Femur (tissue), 1 donor: ENCODE results near the gene GAGE1.
"Not testable (repeated sequence)": the region's sequence is repeated elsewhere in the genome, so short reads cannot be mapped to it uniquely, and the experiment has no call there.

Experiments used
- DNase-seq: peaks from one replicate; pipeline ENCODE4 v3.0.0-alpha.2; 2017

GAGE1 gene, protein sequence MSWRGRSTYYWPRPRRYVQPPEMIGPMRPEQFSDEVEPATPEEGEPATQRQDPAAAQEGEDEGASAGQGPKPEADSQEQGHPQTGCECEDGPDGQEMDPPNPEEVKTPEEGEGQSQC

DNA sequence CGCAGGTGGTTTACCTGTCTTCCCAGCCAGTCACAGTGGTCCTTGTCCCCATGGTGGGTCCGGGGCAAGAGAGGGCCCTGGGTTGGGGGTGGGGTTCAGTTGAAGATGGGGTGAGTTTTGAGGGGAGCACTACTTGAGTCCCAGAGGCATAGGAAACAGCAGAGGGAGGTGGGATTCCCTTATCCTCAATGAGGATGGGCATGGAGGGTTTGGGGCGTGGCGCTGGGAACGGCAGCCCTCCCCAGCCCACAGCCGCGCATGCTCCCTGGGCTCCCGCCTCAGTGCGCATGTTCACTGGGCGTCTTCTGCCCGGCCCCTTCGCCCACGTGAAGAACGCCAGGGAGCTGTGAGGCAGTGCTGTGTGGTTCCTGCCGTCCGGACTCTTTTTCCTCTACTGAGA, at the start of gene GAGE1:
Gene GAGE1 (plus strand): TSS at position 301 of the 400 bp plus-strand sequence. CDS start 1,155 bp downstream, outside the sequence.
- not testable (repeated sequence) for DNase-seq

GRCh38 chrX:49550989-49551388, 47.8 kb upstream of the GAGE1 start, which contains the start of gene GAGE12E:
Gene GAGE12E (plus strand): TSS chrX:49551289. CDS start chrX:49552444, 1,155 bp downstream.
- DNase-seq: not testable (repeated sequence)

DNA sequence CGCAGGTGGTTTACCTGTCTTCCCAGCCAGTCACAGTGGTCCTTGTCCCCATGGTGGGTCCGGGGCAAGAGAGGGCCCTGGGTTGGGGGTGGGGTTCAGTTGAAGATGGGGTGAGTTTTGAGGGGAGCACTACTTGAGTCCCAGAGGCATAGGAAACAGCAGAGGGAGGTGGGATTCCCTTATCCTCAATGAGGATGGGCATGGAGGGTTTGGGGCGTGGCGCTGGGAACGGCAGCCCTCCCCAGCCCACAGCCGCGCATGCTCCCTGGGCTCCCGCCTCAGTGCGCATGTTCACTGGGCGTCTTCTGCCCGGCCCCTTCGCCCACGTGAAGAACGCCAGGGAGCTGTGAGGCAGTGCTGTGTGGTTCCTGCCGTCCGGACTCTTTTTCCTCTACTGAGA, 38.3 kb upstream of the GAGE1 start, which contains the start of gene GAGE12F:
Gene GAGE12F (plus strand): TSS at position 301 of the 400 bp plus-strand sequence. CDS start 1,155 bp downstream, outside the sequence.
- not testable (repeated sequence) for DNase-seq

DNA sequence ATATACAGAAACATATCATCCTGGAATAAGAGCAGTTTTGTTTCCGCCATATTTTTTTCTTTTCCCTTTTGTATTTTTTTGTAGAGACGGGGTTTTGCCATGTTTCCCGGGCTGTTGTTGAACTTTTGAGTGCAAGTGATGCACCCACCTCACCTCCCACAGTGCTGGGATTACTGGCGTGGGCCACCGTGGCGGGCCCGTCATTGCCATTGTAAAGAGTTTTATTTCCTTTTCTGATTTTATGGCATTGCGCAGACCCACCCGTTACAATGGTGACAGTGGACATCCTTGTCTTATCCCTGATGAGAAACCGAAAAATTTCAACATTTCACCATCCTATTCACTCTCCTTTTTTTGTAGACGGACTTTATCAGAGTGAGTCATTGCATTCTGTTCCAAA, 30.1 kb upstream of the GAGE1 start:
- DNase-seq: not testable (repeated sequence)

- not testable (repeated sequence) for DNase-seq
Measured at GRCh38 chrX:49569152-49569551, 29.7 kb upstream of the GAGE1 start.

DNA sequence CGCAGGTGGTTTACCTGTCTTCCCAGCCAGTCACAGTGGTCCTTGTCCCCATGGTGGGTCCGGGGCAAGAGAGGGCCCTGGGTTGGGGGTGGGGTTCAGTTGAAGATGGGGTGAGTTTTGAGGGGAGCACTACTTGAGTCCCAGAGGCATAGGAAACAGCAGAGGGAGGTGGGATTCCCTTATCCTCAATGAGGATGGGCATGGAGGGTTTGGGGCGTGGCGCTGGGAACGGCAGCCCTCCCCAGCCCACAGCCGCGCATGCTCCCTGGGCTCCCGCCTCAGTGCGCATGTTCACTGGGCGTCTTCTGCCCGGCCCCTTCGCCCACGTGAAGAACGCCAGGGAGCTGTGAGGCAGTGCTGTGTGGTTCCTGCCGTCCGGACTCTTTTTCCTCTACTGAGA, 28.7 kb upstream of the GAGE1 start, which contains the start of gene GAGE12G:
Gene GAGE12G (plus strand): TSS at position 301 of the 400 bp plus-strand sequence. CDS start 1,155 bp downstream, outside the sequence.
- DNase-seq: not testable (repeated sequence)

DNA sequence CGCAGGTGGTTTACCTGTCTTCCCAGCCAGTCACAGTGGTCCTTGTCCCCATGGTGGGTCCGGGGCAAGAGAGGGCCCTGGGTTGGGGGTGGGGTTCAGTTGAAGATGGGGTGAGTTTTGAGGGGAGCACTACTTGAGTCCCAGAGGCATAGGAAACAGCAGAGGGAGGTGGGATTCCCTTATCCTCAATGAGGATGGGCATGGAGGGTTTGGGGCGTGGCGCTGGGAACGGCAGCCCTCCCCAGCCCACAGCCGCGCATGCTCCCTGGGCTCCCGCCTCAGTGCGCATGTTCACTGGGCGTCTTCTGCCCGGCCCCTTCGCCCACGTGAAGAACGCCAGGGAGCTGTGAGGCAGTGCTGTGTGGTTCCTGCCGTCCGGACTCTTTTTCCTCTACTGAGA, 19.2 kb upstream of the GAGE1 start, which contains the start of gene GAGE12H:
Gene GAGE12H (plus strand): TSS at position 301 of the 400 bp plus-strand sequence. CDS start 1,155 bp downstream, outside the sequence.
- DNase-seq: not testable (repeated sequence)

- DNase-seq: not testable (repeated sequence)
Measured at GRCh38 chrX:49589196-49589595, 9.6 kb upstream of the GAGE1 start, which contains the start of gene GAGE2A. Gene GAGE2A (plus strand): TSS chrX:49589496. CDS start chrX:49590651, 1,155 bp downstream.

GRCh38 chrX:49589769-49590478, 8.9 kb upstream of the GAGE1 start:
- DNase-seq: not testable (repeated sequence)

- not testable (repeated sequence) for DNase-seq
Measured at GRCh38 chrX:49590488-49590887, 8.3 kb upstream of the GAGE1 start.

DNA sequence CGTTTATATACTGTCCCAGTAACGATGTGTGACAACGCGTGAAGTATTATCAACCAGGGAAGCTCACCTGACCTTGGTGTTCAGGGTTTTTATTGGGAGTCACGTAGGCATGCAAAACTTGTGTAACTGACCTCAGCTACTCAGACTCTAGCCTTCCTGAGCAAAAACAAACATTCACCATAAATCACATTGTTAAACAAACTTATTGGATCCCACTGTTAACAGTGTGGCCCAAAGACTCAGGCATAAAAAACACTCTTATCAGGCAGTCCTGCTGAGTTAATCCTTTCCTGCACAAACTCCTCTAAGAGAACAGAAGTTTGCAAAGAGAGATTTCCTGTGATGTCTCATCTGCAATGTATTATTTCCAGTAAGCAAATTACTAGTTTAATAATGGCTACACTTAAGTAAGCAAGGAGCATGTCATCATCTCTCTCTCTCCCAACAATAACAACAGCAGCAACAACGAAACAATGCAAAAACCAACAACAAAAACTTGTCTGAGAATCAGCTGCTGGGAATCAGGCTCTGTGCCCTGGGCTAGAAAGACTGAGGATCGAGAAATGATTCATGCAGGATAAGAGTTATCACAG, 12.0 kb downstream of the GAGE1 start:
- DNase-seq: no peak

DNA sequence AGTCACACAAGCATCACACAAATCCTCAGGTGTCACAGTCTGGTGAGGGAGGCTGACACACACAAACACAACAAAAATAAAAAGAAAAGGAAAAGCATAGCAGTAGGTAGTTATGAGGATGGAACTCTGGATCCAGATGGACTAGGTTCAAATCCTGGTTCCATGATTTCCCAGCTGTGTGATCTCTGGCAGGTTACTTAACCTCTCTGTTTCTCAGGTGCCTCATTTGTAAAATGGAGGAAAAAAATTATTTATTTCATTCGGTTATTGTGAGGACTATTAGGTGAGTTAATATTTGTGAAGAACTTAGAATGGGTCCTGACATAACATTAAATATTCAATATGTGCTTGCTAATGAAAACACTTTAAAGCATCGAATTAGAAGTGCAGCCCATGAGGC, 19.8 kb downstream of the GAGE1 start:
- no peak for DNase-seq

DNA sequence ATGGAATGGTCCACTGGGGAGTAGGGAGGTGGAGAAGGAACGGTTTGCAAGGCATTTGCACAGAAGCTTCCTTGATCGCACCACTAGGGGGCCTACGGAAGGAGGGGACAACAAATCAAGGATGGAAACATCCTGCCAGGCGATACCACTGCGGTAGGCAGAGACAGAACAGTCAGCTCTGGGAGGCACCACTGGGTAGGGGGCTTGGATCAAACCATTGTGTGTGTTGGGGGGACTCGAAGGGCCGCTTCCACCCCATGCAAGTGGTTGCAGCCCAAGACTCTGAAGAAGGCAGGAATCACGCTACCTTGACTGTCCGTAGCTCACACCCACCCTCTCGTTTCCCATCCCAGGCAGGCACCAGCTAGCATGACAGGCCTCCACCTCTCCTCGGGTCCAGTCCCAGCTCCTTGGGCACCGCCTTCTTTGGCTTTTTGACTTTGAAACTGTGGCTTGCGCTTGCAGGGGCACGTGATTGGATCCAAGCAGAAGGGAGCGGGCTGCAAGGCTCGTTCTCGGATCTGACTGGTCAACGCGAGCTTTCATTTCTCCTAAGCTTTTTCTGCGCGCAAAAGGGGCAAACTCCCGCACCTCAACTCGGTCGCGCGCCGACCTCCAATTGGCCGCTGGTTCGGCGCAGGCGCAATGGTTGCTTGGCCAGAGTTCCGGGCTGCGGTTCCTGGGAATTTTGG, 28.4 kb downstream of the GAGE1 start:
- DNase-seq: no peak

DNA sequence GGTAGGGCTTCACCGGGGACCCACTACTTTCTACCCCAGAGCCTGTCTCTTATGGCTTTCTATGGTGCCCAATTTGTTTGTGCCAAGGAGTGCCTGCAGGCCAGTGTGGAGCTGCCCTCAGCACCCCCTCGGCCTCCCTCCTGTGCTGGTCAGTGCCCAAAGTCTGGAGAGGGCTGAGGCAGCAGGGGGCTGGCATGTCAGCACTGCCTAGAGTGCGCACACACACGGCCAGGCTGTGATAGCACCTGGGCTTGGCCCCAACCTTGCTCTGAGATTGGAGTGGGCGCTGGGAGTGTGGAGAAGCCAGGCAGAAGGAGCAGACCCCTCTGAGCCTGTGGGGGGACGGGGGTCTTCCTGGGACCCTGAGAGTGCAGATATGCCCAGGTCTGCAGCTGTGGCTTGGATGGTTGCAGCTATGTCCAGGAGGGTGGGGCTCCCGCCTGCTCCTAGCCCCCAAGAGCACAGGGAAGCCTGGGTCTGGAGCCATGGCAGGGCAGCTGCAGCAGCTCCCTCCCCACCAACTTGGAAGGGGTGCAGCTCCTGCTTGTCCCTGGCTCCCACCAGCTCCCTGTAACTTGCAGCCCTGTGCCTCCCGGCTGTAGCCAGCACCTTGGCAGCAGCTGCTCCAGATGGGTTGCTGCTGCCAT, 46.3 kb downstream of the GAGE1 start:
- no peak for DNase-seq

- no peak for DNase-seq
Measured at GRCh38 chrX:49656533-49656932, 57.7 kb downstream of the GAGE1 start.
